HEK293T (cell line): Measurements from ENCODE around the gene MEGF9.

Experiments used
- ARNT ChIP-seq: fragments of 450-650 bp; IDR thresholded peaks from 2 replicates; pipeline ENCODE4 v1.6.1; 2017; ENCODE audit warnings: mild to moderate bottlenecking
- L3MBTL2 ChIP-seq: fragments of 450-650 bp; conservative IDR thresholded peaks from 2 replicates; pipeline ENCODE4 v1.6.1; 2016; ENCODE audit warnings: mild to moderate bottlenecking

DNA sequence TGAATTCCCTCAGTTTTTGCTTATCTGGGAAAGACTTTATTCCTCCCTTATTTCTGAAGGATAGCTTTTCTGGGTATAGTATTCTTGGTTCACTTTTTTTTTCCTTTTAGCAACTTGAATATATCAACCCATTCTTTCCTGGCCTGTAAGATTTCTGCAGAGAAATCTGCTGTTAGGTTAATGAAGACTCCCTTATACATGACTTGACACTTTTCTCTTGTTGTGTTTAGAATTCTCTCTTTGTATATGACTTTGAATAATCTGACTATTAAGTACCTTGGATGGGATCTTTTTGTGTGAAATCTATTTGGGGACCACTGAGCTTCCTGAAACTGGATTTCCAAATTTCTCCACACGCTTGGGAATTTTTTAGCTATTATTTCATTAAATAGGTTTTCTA is 79.3 kb downstream of the MEGF9 start:
- TF ChIP-seq L3MBTL2 = no peak
- TF ChIP-seq ARNT = no peak
